Parathyroid adenoma (tissue), 2 donors: ENCODE data around the gene ACSS2.

ENCODE experiments used
- H2AFZ ChIP-seq: fragments of 300-600 bp; sonication (generic); one replicate; pipeline ENCODE4 v1.7.0; 2017; ENCODE audit warnings: antibody characterized with exemption, mild to moderate bottlenecking
- H3K27ac ChIP-seq: fragments of 300-600 bp; sonication (generic); one replicate; pipeline ENCODE4 v1.7.0; 2017
- H3K27me3 ChIP-seq: fragments of 300-600 bp; sonication (generic); one replicate; pipeline ENCODE4 v1.7.0; 2017; ENCODE audit warnings: low read length; ENCODE audit not compliant: control insufficient read depth, insufficient read depth
- H3K36me3 ChIP-seq: fragments of 300-600 bp; sonication (generic); one replicate; pipeline ENCODE4 v1.7.0; 2017; ENCODE audit warnings: low read length; ENCODE audit not compliant: control insufficient read depth, insufficient read depth
- H3K4me1 ChIP-seq: fragments of 300-600 bp; sonication (generic); one replicate; pipeline ENCODE4 v1.7.0; 2017; ENCODE audit warnings: control low read depth
- H3K4me2 ChIP-seq: fragments of 300-600 bp; sonication (generic); one replicate; pipeline ENCODE4 v1.7.0; 2017; ENCODE audit warnings: low read length
- H3K4me3 ChIP-seq: fragments of 300-600 bp; sonication (generic); one replicate; pipeline ENCODE4 v1.7.0; 2017; ENCODE audit warnings: low read depth, low read length
- H3K79me2 ChIP-seq: fragments of 300-600 bp; sonication (generic); one replicate; pipeline ENCODE4 v1.7.0; 2017; ENCODE audit warnings: control low read depth
- H3K9ac ChIP-seq: fragments of 300-600 bp; sonication (generic); one replicate; pipeline ENCODE4 v1.7.0; 2017; ENCODE audit warnings: mild to moderate bottlenecking
- H3K9me3 ChIP-seq: fragments of 300-600 bp; sonication (generic); one replicate; pipeline ENCODE4 v1.7.0; 2017; ENCODE audit warnings: low read length; ENCODE audit not compliant: control insufficient read depth
- CTCF ChIP-seq: fragments of 300-600 bp; sonication (generic); IDR thresholded peaks from one replicate; pipeline ENCODE4 v1.7.0; 2017; ENCODE audit warnings: antibody characterized with exemption, mild to moderate bottlenecking
- donor health status: primary hyperparathyroidism.

ACSS2 gene

DNA sequence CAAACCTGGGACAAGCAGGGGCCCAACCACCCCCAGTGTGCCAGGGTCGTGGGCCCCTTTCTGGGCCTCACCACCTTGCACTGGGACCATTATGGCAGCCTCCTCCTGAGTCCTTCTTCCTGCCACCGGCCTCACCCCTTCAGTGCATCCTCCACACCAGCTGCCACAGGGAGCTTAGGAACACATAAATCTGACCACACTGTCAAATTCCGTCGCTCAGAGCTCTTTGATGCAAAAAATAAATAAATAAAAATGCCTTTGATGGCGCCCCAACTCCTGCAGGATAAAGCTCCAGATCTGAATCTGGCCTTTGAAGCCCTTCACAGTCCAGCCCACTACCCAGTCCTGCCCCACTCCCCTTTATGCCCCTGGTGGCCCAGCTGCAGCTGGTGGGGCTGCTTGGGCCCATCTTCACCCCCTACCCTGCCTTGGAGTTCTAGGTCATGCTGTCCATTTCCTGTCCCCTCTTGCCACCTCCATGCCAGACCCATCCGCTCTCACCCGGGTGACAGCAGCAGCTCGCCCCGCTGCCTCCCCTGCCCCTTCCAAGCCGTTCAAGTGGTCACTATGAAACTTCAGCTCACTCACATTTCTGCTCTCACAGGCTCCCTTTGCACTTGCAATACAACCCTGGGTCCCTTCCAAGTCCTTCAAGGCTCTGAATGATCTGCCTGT lies 95.3 kb downstream of the ACSS2 start:
- H2AFZ ChIP-seq = no peak overlapping the region
- TF ChIP-seq CTCF = no peak
- no peak overlapping the region for H3K4me2 ChIP-seq
- no peak overlapping the region for H3K4me3 ChIP-seq
- no peaks in the 10 kb centered on the region for H3K4me1 ChIP-seq
- H3K27ac ChIP-seq = no peak overlapping the region
- no peaks in the 10 kb centered on the region for H3K36me3 ChIP-seq
- no peaks in the 10 kb centered on the region for H3K79me2 ChIP-seq
- H3K9me3 ChIP-seq = no peaks in the 10 kb centered on the region
- no peak overlapping the region for H3K9ac ChIP-seq
- H3K27me3 ChIP-seq = no peaks in the 10 kb centered on the region

DNA sequence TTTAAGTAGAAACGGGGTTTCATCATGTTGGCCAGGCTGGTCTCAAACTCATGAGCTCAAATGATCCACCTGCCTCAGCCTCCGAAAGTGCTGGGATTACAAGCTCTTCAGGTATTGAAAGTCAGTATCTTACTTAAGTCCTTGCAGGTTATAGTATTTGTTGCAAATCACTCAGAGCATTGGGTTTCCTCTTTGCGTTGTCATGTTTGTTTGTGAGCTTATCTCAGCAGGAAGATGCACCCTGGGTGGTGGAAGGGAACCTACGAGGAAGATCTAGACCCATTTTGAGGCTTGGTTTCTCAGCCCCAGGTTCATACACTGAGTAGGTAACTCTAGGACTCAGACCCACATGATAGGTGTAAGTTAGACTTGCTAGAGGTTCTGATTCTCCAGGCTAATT lies 97.8 kb downstream of the ACSS2 start:
- no peaks in the 10 kb centered on the region for H3K9me3 ChIP-seq
- H3K4me2 ChIP-seq = no peak overlapping the region
- H3K79me2 ChIP-seq = no peaks in the 10 kb centered on the region
- no peak overlapping the region for H3K27ac ChIP-seq
- TF ChIP-seq CTCF = no peak
- no peak overlapping the region for H3K9ac ChIP-seq
- H3K27me3 ChIP-seq = no peaks in the 10 kb centered on the region
- no peaks in the 10 kb centered on the region for H3K36me3 ChIP-seq
- H3K4me3 ChIP-seq = no peak overlapping the region
- H3K4me1 ChIP-seq = no peaks in the 10 kb centered on the region
- no peak overlapping the region for H2AFZ ChIP-seq

GRCh38 chr20:34976286-34976685 lies 99.9 kb downstream of the ACSS2 start:
- no peaks in the 10 kb centered on the region for H3K27me3 ChIP-seq
- H2AFZ ChIP-seq = no peak overlapping the region
- H3K27ac ChIP-seq = no peak overlapping the region
- TF ChIP-seq CTCF = no peak
- H3K9me3 ChIP-seq = no peaks in the 10 kb centered on the region
- H3K4me1 ChIP-seq = no peaks in the 10 kb centered on the region
- H3K9ac ChIP-seq = no peak overlapping the region
- no peaks in the 10 kb centered on the region for H3K36me3 ChIP-seq
- no peak overlapping the region for H3K4me3 ChIP-seq
- no peaks in the 10 kb centered on the region for H3K79me2 ChIP-seq
- H3K4me2 ChIP-seq = no peak overlapping the region
